GM19395 (cell line): Measurements from ENCODE around the gene FRRS1L.

ENCODE experiments used
- ATAC-seq: cut with Tn5 transposase; IDR thresholded peaks from one replicate; pipeline ENCODE4 v1.9.1; 2021; ENCODE audit warnings: mild to moderate bottlenecking, moderate library complexity; ENCODE audit not compliant: unreplicated experiment

The FRRS1L gene

GRCh38 chr9:109176963-109177362, 9.9 kb upstream of the FRRS1L start:
- no peak for ATAC-seq

GRCh38 chr9:109176386-109176785, 9.3 kb upstream of the FRRS1L start:
- ATAC-seq = no peak

DNA sequence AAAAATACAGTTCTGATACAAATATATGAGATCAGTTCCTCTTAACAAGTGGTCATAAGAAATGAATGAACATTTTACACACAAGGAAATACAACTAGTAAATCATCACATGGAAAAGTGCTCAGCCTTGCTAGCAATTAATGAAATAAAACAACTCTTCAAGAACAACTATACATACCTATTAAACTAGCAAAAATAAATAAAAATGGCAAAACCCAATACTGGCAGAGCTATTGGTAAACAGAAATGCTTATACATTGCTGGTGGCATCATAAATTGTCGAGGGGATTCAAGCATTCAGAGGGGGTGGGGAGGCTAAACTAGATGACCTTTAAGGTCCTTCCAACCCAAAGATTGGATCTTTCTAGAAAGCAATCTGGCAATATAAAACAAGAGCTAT, 5.9 kb upstream of the FRRS1L start:
- no peak for ATAC-seq

DNA sequence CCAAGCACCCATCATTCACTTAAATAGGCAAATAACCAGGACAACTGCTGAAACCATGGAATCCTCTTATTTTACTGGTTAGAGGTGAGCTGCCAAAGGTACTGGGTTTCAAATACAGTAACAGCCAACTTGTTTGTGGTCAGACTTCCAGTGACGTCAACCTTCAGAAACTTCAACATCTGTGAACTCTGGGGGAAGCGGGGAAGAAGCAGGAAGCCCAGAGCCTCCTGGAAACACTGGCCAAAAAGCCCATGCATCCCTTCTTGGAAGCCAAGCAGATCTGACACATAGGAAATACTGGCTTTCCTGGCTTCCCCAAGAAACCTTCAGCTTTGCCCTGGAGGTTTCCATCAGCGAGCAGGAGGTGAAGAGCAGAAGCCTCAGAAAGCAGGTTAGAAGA, 4.9 kb upstream of the FRRS1L start:
- no peak for ATAC-seq

- ATAC-seq = no peak
Observed at GRCh38 chr9:109168170-109168569, 1.1 kb upstream of the FRRS1L start.

GRCh38 chr9:109167716-109168115, 667 bp upstream of the FRRS1L start:
- no peak for ATAC-seq

GRCh38 chr9:109166171-109166770, 778 bp downstream of the FRRS1L start:
- ATAC-seq = no peak

DNA sequence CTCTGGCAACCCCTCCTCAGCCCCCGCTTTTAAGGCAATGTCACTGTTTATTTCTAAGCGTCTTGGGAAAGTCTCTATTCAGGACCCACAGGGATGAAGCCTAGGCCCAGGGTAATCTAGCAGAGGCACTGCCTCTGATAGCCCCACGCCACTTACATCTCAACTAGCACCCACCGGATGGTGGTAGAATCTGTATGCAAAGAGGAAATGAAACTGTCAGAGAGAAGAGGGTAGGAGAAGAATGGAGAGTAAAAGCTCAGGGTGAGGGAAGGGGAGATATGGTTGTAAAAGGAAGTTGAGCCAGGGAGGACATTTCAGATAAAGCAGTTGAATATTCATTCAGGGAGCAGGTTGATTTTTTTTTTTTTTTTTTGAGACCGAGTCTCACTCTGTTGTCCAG, 3.0 kb downstream of the FRRS1L start:
- peak; percentile 89 for ATAC-seq

GRCh38 chr9:109163194-109163593, 3.9 kb downstream of the FRRS1L start:
- ATAC-seq = no peak

DNA sequence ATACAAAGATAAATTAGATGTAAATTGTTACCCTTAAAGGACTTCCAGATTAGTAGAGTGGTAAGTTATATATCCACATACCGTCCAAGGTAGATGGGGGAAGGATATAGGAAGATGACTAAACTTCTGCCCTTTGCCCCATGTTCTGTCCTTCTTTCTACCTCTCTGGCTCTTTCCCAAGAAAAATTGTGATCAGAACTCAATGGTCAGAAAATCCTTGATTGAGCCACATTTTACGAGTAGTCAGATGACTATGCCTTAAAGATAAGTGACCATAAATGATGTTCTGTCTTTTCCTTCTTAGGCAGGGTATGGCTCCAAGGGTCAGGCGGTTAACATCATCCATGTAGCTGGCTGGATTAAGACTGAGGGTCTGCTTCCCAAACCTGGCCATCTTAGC, 4.4 kb downstream of the FRRS1L start:
- ATAC-seq = no peak

DNA sequence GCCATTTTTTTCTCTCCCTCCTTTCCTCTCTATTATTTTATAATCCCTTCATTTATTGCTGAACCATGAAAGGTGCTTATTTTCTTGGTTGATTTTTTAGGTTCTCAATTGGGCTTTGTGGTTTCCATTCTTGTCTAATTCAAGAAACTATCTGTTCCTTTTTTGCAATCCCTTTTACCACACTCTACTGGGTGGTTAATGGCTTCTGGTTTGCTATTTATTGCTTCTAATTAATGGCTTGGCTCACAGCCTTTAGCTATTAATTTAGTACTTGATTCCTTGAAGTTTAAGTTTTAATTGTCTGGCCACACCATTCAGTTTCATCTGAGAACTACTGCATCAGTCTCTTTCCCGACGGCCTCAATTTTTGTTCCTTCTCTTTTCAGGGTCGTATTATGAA, 5.6 kb downstream of the FRRS1L start:
- no peak for ATAC-seq

DNA sequence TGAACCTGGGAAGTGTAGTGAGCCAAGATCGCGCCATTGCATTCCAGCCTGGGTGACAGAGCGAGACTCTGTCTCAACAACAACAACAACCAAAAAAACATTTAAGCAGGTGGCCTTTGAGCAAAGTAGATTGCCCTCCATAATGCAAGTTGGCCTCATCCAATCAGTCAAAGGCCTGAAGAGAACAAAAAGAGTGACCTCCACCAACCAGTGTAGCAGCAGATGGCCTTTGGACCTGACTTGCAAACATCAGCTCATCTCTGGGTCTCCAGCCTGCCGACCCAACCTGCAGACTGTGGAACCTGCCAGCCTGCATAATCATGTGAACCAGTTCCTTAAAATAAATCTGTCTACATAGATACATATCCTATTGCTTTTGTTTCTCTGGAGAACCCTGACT, 7.5 kb downstream of the FRRS1L start:
- no peak for ATAC-seq

DNA sequence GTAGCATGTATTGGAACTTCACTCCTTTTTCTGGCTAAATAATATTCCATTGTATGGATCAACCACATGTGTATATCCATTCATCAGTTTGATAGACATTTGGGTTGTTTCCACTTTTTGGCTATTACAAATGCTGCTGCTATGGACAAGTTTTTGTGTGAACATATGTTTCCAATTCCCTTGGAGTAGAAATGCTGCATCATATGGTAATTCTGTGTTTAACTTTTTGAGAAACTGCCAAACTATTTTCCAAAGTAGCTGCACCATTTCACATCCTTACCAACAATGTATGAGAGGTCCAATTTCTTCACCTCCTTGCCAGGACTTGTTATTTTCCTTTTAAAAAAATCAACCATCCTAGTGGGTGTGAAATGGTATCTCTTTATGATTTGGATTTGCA, 8.4 kb downstream of the FRRS1L start:
- no peak for ATAC-seq

DNA sequence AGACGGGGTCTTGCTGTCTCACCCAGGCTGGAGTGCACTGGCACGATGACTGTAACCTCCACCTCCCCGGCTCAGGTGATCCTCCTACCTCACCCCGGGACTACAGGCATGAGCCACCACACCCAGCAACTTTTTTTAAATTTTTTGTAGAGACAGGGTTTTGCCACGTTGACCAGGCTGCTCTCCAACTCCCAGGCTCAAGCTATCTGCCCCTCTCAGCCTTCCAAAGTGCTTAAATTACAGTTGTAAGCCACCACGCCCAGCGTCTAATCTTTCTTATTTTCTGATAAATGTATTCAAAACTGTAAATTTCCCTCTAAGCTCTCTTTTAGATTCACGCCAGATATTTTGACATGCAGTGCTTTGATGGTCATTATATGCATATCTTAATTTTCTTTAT, 10.3 kb downstream of the FRRS1L start:
- ATAC-seq = no peak

- ATAC-seq = no peak
Observed at GRCh38 chr9:109150925-109151545, 16.0 kb downstream of the FRRS1L start.

DNA sequence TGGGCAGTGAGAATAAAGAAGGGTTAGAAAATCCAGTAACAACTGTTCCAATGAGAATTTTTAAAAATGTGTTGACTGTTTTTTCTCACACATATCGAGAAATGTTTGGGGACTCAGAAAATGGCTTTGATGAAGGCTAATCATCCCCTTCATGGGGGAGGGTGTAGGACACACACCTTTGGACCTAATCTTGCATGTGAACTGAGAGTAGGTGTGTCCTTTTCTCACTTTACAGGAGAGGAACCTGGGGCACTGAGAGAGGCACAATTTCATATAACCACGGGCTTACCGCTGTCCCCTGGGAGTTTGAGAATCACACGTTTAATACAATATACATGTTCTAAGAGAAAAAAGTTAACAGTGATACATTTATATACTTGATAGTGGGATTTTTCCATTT, 17.3 kb downstream of the FRRS1L start:
- no peak for ATAC-seq

DNA sequence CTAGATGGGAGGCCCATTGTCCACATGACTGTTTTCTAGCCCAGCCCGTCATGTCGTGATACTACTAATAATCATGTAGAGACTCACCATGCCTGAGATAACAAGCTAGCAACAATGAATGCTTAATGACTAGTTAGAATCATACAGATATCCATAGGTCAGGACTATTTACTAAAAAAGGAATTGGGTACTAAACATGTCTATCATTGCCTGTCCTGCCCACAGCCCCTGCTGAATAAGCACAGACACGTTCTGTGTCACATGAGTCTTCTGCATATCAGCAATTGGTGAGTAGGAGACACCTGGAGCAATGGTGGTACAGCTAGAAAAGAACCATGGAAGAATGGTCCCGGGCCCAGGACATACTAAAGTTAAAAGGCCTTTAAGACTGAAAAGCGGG, 18.0 kb downstream of the FRRS1L start:
- ATAC-seq = no peak

DNA sequence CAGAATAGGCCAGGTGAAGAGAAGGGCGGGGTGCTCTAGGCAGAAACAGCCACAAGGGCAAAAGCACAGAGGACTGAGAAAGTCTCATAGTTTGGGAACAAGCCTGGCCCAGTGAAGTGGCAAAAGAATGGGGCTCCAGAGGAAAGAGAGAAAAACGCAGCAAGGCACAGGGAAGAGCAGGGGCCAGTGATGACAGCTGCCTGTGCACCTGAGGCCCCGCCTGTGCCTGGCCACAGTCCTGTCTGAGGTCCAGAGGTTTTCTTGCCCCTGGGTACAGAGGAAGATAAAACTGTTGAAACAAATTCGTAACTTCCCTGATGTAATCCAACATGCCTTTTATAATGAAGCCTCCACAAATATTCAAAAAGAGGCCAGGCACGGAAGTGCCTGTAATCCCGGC, 22.0 kb downstream of the FRRS1L start:
- no peak for ATAC-seq

GRCh38 chr9:109143881-109144562, 23.0 kb downstream of the FRRS1L start:
- peak; percentile 99 for ATAC-seq

DNA sequence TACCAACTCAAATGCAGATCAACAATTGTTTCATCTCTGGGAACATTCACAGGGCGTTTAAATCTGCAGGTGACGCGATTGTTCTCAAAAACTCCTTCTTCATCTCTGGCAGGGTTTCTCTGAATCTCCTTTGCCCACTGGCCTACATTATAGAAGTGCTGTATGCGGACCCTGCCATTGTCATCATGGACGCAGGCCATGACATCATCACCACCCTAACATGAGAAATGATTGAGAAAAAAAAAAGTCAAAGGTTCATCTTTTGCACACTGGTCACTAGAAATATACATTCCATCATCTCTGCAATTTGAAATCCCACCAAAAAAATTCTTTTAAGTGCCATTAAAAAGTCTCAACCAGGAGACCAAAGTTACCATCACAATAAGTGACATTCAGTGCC, 25.7 kb downstream of the FRRS1L start:
- no peak for ATAC-seq

GRCh38 chr9:109139851-109140250, 27.2 kb downstream of the FRRS1L start:
- no peak for ATAC-seq

DNA sequence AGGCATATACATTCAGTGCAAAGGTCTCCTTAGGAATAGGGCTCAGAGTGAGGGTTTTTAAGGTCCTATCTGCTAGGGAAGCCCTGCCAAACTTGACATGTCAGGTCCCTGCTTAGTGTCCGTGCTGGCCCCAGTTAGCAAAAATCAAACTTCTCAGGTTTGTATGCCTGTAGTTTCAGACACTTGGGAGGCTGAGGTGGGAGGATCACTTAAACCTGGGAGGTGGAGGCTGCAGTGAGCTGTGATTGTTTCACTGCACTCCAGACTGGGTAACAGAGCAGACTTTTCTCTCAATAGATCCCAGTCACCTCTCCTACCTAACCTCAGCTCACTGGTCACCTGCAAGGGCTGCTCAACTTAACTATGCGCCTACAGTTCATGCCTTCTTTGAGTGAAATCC, 28.6 kb downstream of the FRRS1L start:
- ATAC-seq = no peak

GRCh38 chr9:109134167-109134578, 32.9 kb downstream of the FRRS1L start:
- ATAC-seq = no peak
